Activated B cell treated with CpG ODN at 0.5 μM for 24 hours (primary cell): Measurements from ENCODE around the gene ZCCHC4. TPM values are rescaled to one million over a fixed set of nuclear protein-coding genes. Genes with fewer than 3 reads are reported as not detected.

Experiments used
- ATAC-seq: fragments of 200-7000 bp; cut with Tn5 transposase; one replicate; pipeline ENCODE4 v1.10.0; 2021; ENCODE audit warnings: low read depth, mild to moderate bottlenecking, moderate library complexity
- CTCF ChIA-PET: fragments of 350-600 bp; sonication (Branson Sonifier 250); formaldehyde crosslinking; loops from one replicate; lab custom pipeline; 2021; ENCODE audit warnings: antibody characterized with exemption; lab: Charles Lee
- POLR2A ChIA-PET: fragments of 350-600 bp; sonication (Branson Sonifier 250); formaldehyde crosslinking; loops from one replicate; lab custom pipeline; 2021; ENCODE audit warnings: antibody characterized with exemption; lab: Charles Lee
- DNase-seq: peaks from one replicate; pipeline ENCODE4 v3.0.0; 2022
- H3K27ac Mint-ChIP-seq: one replicate; pipeline ENCODE4 v1.8.0; 2020; ENCODE audit warnings: mixed read lengths
- H3K27me3 Mint-ChIP-seq: one replicate; pipeline ENCODE4 v1.8.0; 2021; ENCODE audit warnings: mixed read lengths
- H3K36me3 Mint-ChIP-seq: one replicate; pipeline ENCODE4 v1.8.0; 2021; ENCODE audit warnings: low read depth, mixed read lengths
- H3K4me1 Mint-ChIP-seq: one replicate; pipeline ENCODE4 v1.8.0; 2021; ENCODE audit warnings: mixed read lengths
- H3K4me3 Mint-ChIP-seq: one replicate; pipeline ENCODE4 v1.8.0; 2020; ENCODE audit warnings: mild to moderate bottlenecking, mixed read lengths
- H3K9me3 Mint-ChIP-seq: one replicate; pipeline ENCODE4 v1.8.0; 2020; ENCODE audit warnings: mixed read lengths
- CTCF ChIP-seq: fragments of 200-600 bp; IDR thresholded peaks from one replicate; pipeline ENCODE4 v1.8.0; 2022; ENCODE audit warnings: antibody characterized with exemption, mild to moderate bottlenecking
- intact Hi-C: fragments of 100-400 bp; cut with micrococcal nuclease; formaldehyde crosslinking; loops from one replicate; pipeline ENCODE4 v1.15.1; 2024
- total RNA-seq: library from RNA; stranded (reverse); gene quantifications from 2 replicates; pipeline ENCODE4 v1.2.3, GENCODE V29; 2022

The ZCCHC4 gene
- total RNA-seq, 1 donor from 2014 or later, result 19.1 TPM

GRCh38 chr4:25402521-25402920, 89.9 kb downstream of the ZCCHC4 start:
- H3K36me3 Mint-ChIP-seq, result peaks cover 84% of the 10 kb centered on the region
- H3K4me1 Mint-ChIP-seq, result no peaks in the 10 kb centered on the region
- intact Hi-C loops, result no loop called here
- H3K9me3 Mint-ChIP-seq, result peaks cover under 1% of the 10 kb centered on the region
- H3K27ac Mint-ChIP-seq, result no peak overlapping the region
- TF ChIP-seq CTCF, result no peak
- ATAC-seq, result no peak
- ChIA-PET POLR2A (no interaction called here), CTCF (no interaction called here)
- no peak overlapping the region for H3K4me3 Mint-ChIP-seq
- DNase-seq, result no peak
- H3K27me3 Mint-ChIP-seq, result no peaks in the 10 kb centered on the region

- no peaks in the 10 kb centered on the region for H3K4me1 Mint-ChIP-seq
- no peaks in the 10 kb centered on the region for H3K27me3 Mint-ChIP-seq
- ChIA-PET POLR2A (no interaction called here), CTCF (no interaction called here)
- H3K4me3 Mint-ChIP-seq, result no peak overlapping the region
- H3K9me3 Mint-ChIP-seq, result no peaks in the 10 kb centered on the region
- H3K36me3 Mint-ChIP-seq, result peaks cover 80% of the 10 kb centered on the region
- TF ChIP-seq CTCF, result no peak
- no peak overlapping the region for H3K27ac Mint-ChIP-seq
- intact Hi-C loops, result no loop called here
- ATAC-seq (no peak), DNase-seq (no peak)
Observed at GRCh38 chr4:25403699-25404098, 91.1 kb downstream of the ZCCHC4 start.

- TF ChIP-seq CTCF, result no peak
- H3K27me3 Mint-ChIP-seq, result no peaks in the 10 kb centered on the region
- no peaks in the 10 kb centered on the region for H3K4me1 Mint-ChIP-seq
- POLR2A ChIA-PET, result no interaction called here
- intact Hi-C loops, result no loop called here
- no peak for DNase-seq
- no peak overlapping the region for H3K27ac Mint-ChIP-seq
- no peak for ATAC-seq
- peaks cover 81% of the 10 kb centered on the region for H3K36me3 Mint-ChIP-seq
- CTCF ChIA-PET, result no interaction called here
- H3K9me3 Mint-ChIP-seq, result no peaks in the 10 kb centered on the region
- H3K4me3 Mint-ChIP-seq, result no peak overlapping the region
Observed at GRCh38 chr4:25405453-25405852, 92.9 kb downstream of the ZCCHC4 start.

- no peak for DNase-seq
- intact Hi-C loops, result no loop called here
- Mint-ChIP-seq H3K4me1 (no peaks in the 10 kb centered on the region), H3K27me3 (no peaks in the 10 kb centered on the region), H3K9me3 (no peaks in the 10 kb centered on the region), H3K36me3 (peaks cover 81% of the 10 kb centered on the region), H3K4me3 (no peak overlapping the region), H3K27ac (no peak overlapping the region)
- POLR2A ChIA-PET, result no interaction called here
- CTCF ChIA-PET, result no interaction called here
- no peak for ATAC-seq
- no peak for TF ChIP-seq CTCF
Observed at GRCh38 chr4:25406081-25406692, 93.6 kb downstream of the ZCCHC4 start.

GRCh38 chr4:25410820-25411529, 98.4 kb downstream of the ZCCHC4 start:
- CTCF ChIA-PET, result no interaction called here
- TF ChIP-seq CTCF, result no peak
- no peak for DNase-seq
- Mint-ChIP-seq H3K9me3 (no peaks in the 10 kb centered on the region), H3K36me3 (peaks cover 87% of the 10 kb centered on the region), H3K27me3 (no peaks in the 10 kb centered on the region), H3K4me3 (no peak overlapping the region), H3K27ac (no peak overlapping the region), H3K4me1 (no peaks in the 10 kb centered on the region)
- intact Hi-C loops, result no loop called here
- POLR2A ChIA-PET, result no interaction called here
- ATAC-seq, result no peak
